Thoracic aorta (tissue), 2 donors: Measurements from ENCODE around the gene ARID1B. TPM values are rescaled to one million over a fixed set of nuclear protein-coding genes. Genes with fewer than 3 reads are reported as not detected.
A peak's percentile ranks its signal among the peaks of the same experiment; 100 is the strongest.

Experiments
- ATAC-seq: fragments of 150-250 bp; one replicate; pipeline ENCODE4 v1.8.0; 2017; ENCODE audit warnings: low read depth; ENCODE audit not compliant: insufficient number of reproducible peaks, low FRiP score
- DNase-seq: peaks from one replicate; pipeline ENCODE4 v3.0.0-alpha.2; 2020; ENCODE audit warnings: low spot score
- H3K27ac ChIP-seq, 2 donors: fragments of 200-600 bp; sonication (generic); 1 replicate in 1 of 2; 2 replicates in 1 of 2; pipeline ENCODE4 v1.5.1; 2016; ENCODE audit warnings: mild to moderate bottlenecking in 2 of 2, moderate library complexity in 2 of 2
- H3K27me3 ChIP-seq: fragments of 200-600 bp; sonication (generic); replicated peaks from 2 replicates; pipeline ENCODE4 v1.6.0; 2016; ENCODE audit warnings: mild to moderate bottlenecking; ENCODE audit not compliant: insufficient read depth
- H3K36me3 ChIP-seq: fragments of 200-600 bp; sonication (generic); one replicate; pipeline ENCODE4 v1.5.1; 2016
- H3K4me1 ChIP-seq, 2 donors: fragments of 200-600 bp; sonication (generic); 1 replicate in 1 of 2; 2 replicates in 1 of 2; pipeline versions ENCODE4 v1.5.1 to v1.6.0; 2016; ENCODE audit warnings: low read depth in 2 of 2, mild to moderate bottlenecking in 1 of 2; ENCODE audit not compliant: control insufficient read depth in 1 of 2
- H3K4me3 ChIP-seq: fragments of 200-600 bp; sonication (generic); 2 replicates; pipeline ENCODE4 v1.5.1; 2016; ENCODE audit warnings: mild to moderate bottlenecking
- H3K9me3 ChIP-seq: fragments of 200-600 bp; sonication (generic); 2 replicates; pipeline ENCODE4 v1.5.1; 2016
- CTCF ChIP-seq: fragments of 200-600 bp; sonication (generic); IDR thresholded peaks from one replicate; pipeline ENCODE4 v1.5.1; 2019; ENCODE audit warnings: antibody characterized with exemption
- total RNA-seq, 2 donors: library from RNA; depleted of rRNA; stranded (reverse); fragments of >200 nt; gene quantifications; one replicate each; pipeline versions ENCODE4 v1.1.0 to v1.2.3, GENCODE V29; 2016

ARID1B gene
- total RNA-seq, 2 donors from 2014 or later: 120 to 158 TPM

- Histone ChIP-seq H3K27ac (peak overlapping the region; percentile 99), H3K9me3 (no peaks in the 10 kb centered on the region), H3K27me3 (no peaks in the 10 kb centered on the region), H3K4me1 (peaks cover 19 to 45% of the 10 kb centered on the region in 2 donors), H3K4me3 (peak overlapping the region; percentile 86), H3K36me3 (no peaks in the 10 kb centered on the region)
- ATAC-seq: peak; percentile 19
- DNase-seq: no peak
- TF ChIP-seq CTCF: no peak
Measured at GRCh38 chr6:157236040-157236725, 459.0 kb downstream of the ARID1B start.

- no peaks in the 10 kb centered on the region for H3K27me3 ChIP-seq
- H3K4me3 ChIP-seq: no peak overlapping the region
- DNase-seq (no peak), ATAC-seq (no peak)
- peaks cover 22 to 59% of the 10 kb centered on the region in 2 donors for H3K4me1 ChIP-seq
- peak overlapping the region; percentile 94 to 96 for H3K27ac ChIP-seq
- no peaks in the 10 kb centered on the region for H3K9me3 ChIP-seq
- TF ChIP-seq CTCF: no peak
- no peaks in the 10 kb centered on the region for H3K36me3 ChIP-seq
Measured at GRCh38 chr6:157238346-157238745, 461.2 kb downstream of the ARID1B start.

- ATAC-seq: no peak
- no peak for TF ChIP-seq CTCF
- peaks cover 22 to 66% of the 10 kb centered on the region in 2 donors for H3K4me1 ChIP-seq
- peak overlapping the region; percentile 94 to 96 for H3K27ac ChIP-seq
- no peaks in the 10 kb centered on the region for H3K9me3 ChIP-seq
- no peaks in the 10 kb centered on the region for H3K27me3 ChIP-seq
- DNase-seq: no peak
- no peak overlapping the region for H3K4me3 ChIP-seq
- no peaks in the 10 kb centered on the region for H3K36me3 ChIP-seq
Measured at GRCh38 chr6:157239148-157239547, 462.0 kb downstream of the ARID1B start.

- no peak for ATAC-seq
- Histone ChIP-seq H3K4me1 (peaks cover 25 to 68% of the 10 kb centered on the region in 2 donors), H3K27me3 (no peaks in the 10 kb centered on the region), H3K4me3 (peak overlapping the region; percentile 61), H3K27ac (peak overlapping the region; percentile 94 to 96), H3K9me3 (no peaks in the 10 kb centered on the region), H3K36me3 (no peaks in the 10 kb centered on the region)
- no peak for TF ChIP-seq CTCF
- no peak for DNase-seq
Measured at GRCh38 chr6:157239671-157240058, 462.5 kb downstream of the ARID1B start.

- H3K4me1 ChIP-seq: peaks cover 31 to 68% of the 10 kb centered on the region in 2 donors
- no peaks in the 10 kb centered on the region for H3K27me3 ChIP-seq
- peak; percentile 51 for ATAC-seq
- peak overlapping the region; percentile 94 to 96 for H3K27ac ChIP-seq
- H3K4me3 ChIP-seq: peak overlapping the region; percentile 61
- H3K36me3 ChIP-seq: no peaks in the 10 kb centered on the region
- DNase-seq: peak; percentile 73
- no peak for TF ChIP-seq CTCF
- no peaks in the 10 kb centered on the region for H3K9me3 ChIP-seq
Measured at GRCh38 chr6:157240059-157240959, 463.1 kb downstream of the ARID1B start.
